Measurements from ENCODE around the gene AASS.

AASS gene

GRCh38 chr7:122033641-122034040 is 110.4 kb downstream of the AASS start:
- TF ChIP-seq, protein P1, sequence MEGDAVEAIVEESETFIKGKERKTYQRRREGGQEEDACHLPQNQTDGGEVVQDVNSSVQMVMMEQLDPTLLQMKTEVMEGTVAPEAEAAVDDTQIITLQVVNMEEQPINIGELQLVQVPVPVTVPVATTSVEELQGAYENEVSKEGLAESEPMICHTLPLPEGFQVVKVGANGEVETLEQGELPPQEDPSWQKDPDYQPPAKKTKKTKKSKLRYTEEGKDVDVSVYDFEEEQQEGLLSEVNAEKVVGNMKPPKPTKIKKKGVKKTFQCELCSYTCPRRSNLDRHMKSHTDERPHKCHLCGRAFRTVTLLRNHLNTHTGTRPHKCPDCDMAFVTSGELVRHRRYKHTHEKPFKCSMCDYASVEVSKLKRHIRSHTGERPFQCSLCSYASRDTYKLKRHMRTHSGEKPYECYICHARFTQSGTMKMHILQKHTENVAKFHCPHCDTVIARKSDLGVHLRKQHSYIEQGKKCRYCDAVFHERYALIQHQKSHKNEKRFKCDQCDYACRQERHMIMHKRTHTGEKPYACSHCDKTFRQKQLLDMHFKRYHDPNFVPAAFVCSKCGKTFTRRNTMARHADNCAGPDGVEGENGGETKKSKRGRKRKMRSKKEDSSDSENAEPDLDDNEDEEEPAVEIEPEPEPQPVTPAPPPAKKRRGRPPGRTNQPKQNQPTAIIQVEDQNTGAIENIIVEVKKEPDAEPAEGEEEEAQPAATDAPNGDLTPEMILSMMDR (IDR thresholded peaks at IDR 0.05; ENCODE audit: low read depth, low read length): no peak
- no peak for DNase-seq (ENCODE audit: extremely low read depth, low read depth)

- no peak for DNase-seq (ENCODE audit: extremely low read depth, low read depth)
- TF ChIP-seq, protein P1 (IDR thresholded peaks at IDR 0.05; ENCODE audit: low read depth, low read length): no peak
Measured at GRCh38 chr7:122027058-122027457, 117.0 kb downstream of the AASS start.

Measured in AG09319 (cell line).